Tracheal epithelial cell (primary cell): ENCODE measurements around the gene CD8B2. TPM values are rescaled to one million over a fixed set of nuclear protein-coding genes. Genes with fewer than 3 reads are reported as not detected.

Experiments
- total RNA-seq: library from RNA; depleted of rRNA; stranded (reverse); fragments of >200 nt; gene quantifications from 2 replicates; pipeline ENCODE4 v1.2.1, GENCODE V29; 2014

The CD8B2 gene
- total RNA-seq = not detected in 2 replicates

DNA sequence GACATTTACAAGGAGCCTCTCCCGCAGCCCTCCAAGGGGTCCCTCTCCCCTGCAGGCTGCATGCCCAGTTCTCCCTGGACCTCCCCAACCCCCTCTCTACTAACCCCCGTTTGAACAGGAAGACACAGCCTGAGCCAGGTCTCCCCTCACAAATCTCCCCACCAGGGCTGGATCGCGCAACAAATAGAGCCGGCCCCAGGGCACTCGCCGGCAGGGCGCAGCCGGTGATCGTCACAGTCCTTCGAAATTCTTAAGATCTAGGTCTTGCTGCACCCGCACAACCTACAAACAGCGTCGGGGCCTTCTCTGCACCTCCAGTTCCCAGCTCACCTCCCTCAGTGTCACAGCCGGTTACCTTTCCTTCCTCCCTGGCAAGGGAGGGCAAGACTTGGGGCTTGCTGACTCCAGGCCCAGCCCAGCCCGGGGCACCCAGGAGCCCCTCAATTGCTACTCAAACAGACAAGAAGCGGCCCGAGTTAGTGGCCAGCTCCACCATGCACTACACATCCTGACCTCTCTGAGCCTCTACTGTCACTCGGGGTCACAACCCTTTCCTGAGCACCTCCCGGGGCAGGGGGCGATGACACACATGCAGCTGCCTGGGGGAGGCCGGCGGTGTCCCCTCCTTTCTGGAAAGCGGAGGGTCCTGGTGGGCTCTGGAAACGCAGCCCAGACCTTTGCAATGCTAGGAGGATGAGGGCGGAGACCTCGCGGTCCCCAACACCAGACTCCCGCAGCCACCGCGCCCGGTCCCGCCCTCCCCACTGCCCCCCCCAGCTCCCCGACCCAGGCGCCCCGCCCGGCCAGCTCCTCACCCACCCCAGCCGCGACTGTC is at the start of gene CD8B2:
Gene CD8B2 (plus strand): TSS at position 814 of the 835 bp plus-strand sequence. CDS start 63 bp downstream, outside the sequence.

DNA sequence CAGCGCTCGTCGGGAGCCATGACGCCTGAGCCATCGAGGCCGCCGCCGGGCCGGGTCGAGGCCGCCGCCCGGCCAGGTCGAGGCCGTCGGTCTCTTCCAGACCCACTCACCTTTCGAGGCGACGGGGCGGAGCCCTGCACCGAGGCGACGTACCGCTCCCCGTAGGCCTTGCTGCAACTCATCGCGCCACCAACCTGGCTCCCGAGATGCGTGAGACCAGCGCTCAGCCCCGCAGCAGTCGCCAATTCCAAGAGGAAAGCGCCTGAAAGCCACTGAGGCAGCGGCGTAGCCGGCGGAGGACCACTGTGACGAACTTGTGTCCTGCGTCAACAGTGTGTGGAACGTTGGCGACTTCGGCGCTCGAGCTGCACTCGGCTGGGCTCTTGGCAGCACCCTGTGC is 19.1 kb upstream of the CD8B2 start, which contains the start of gene RGPD3:
Gene RGPD3 (minus strand): TSS at position 307 of the 400 bp plus-strand sequence. CDS start 125 bp downstream, at position 182.

Other genes starting within 250 kb of the CD8B2 start
- 0.21 and 0.24 TPM in 2 replicates for gene RGPD3, start 19.0 kb upstream of the CD8B2 start, total RNA-seq